Measurements from ENCODE around the gene NAV2.

Gene NAV2

DNA sequence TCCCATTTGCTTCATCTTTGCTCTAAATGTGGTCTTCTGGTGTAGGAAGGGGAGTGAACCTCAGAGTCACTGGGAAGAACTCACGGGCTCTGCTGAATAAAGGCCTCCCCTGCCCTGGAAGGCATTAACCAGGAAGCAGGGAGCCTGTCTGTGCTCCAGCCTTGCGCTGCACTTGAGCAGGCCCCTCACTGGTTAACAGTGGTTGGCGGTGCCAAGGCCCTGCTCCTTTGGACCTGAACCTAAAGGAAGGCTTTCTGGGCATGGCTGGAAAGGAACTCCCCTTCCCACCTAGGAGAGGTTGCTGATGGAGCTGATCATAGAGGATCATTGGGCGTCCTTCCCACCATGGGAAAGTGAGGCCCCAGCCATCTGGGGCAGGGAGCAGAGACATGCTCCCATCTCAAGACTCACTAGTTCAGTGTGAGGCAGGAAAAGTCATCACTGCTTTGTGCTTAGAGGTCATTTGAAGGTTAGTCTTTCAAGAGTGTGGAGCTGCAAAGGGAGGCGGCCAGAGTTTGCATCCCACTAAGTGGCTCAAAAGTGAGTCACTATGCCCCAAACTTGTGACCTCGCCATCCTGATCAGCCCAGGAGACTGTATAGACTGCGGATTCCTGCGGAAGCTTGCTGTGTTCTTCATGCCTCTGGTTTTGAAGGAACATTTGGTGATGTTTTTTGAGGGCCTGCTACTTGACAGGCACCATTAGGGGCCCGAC, 397.3 kb downstream of the NAV2 start:
- TF ChIP-seq, protein P1, sequence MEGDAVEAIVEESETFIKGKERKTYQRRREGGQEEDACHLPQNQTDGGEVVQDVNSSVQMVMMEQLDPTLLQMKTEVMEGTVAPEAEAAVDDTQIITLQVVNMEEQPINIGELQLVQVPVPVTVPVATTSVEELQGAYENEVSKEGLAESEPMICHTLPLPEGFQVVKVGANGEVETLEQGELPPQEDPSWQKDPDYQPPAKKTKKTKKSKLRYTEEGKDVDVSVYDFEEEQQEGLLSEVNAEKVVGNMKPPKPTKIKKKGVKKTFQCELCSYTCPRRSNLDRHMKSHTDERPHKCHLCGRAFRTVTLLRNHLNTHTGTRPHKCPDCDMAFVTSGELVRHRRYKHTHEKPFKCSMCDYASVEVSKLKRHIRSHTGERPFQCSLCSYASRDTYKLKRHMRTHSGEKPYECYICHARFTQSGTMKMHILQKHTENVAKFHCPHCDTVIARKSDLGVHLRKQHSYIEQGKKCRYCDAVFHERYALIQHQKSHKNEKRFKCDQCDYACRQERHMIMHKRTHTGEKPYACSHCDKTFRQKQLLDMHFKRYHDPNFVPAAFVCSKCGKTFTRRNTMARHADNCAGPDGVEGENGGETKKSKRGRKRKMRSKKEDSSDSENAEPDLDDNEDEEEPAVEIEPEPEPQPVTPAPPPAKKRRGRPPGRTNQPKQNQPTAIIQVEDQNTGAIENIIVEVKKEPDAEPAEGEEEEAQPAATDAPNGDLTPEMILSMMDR (conservative IDR thresholded peaks at IDR 0.05; ENCODE audit: control insufficient read depth, insufficient read depth, low read depth, low read length): no peak
- H3K4me3 ChIP-seq (ENCODE audit: control insufficient read depth, low read depth, low read length): no peak overlapping the region
- peak; percentile 70 for DNase-seq (ENCODE audit: low read depth)

DNA sequence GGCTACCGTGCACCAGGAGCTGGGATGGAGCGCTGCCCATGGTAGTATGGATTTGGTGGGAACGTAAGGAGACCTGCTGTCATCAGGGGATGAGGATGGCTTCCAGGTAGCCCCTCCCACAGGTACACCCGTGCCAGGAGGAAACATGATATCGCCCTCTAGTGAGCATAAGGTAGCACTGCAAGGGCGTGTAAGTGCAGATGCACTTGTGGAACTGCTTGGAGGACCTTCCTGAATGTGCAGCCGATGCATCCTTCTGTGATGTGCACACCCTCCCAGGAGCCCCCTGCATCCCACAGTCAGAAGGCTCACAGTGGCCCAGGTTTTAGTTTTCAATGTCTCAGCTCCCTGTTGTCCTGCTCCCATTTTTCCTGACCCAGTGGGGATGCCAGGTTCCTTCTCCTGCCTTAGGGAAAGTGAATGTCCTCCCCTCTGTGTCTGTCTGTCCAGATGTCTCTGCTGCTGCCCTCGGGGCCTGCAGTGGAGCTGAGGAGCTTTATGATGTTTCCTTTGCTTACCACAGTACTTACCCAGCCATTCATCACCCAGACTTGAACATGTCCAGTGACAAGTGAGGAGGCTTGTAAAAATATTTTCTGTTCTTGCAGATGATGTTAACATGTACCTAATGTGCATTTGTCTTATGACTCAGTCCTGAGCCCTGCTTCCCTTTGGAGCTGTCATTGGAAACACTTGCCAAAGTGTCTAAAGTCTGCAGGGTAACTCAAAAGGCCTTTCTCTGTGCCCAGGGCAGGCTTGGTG, 398.5 kb downstream of the NAV2 start:
- DNase-seq (ENCODE audit: low read depth): peak; percentile 97
- H3K4me3 ChIP-seq (ENCODE audit: control insufficient read depth, low read depth, low read length): no peak overlapping the region
- TF ChIP-seq, protein P1 (conservative IDR thresholded peaks at IDR 0.05; ENCODE audit: control insufficient read depth, insufficient read depth, low read depth, low read length): peak; percentile 90

DNA sequence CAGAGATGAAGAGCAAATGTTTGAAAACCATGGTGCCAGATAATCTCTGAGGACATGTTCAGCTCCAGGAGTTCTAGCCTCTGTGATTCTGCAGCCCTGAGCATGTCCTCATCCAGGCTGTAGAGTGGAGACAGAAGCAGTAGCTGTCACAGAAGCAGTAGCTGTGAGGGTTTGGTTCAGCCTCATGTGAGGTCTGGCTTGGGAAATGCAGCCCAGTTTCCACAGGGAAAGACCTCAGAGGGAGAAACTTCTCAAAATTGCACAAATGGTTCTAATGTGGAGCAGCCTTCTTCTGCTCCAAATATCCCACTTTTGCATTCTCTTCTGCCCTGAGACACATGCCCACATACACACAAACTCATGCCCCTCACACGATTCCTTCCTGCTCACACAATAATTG, 399.2 kb downstream of the NAV2 start:
- no peak for DNase-seq (ENCODE audit: low read depth)
- TF ChIP-seq, protein P1 (conservative IDR thresholded peaks at IDR 0.05; ENCODE audit: control insufficient read depth, insufficient read depth, low read depth, low read length): no peak
- no peak overlapping the region for H3K4me3 ChIP-seq (ENCODE audit: control insufficient read depth, low read depth, low read length)

DNA sequence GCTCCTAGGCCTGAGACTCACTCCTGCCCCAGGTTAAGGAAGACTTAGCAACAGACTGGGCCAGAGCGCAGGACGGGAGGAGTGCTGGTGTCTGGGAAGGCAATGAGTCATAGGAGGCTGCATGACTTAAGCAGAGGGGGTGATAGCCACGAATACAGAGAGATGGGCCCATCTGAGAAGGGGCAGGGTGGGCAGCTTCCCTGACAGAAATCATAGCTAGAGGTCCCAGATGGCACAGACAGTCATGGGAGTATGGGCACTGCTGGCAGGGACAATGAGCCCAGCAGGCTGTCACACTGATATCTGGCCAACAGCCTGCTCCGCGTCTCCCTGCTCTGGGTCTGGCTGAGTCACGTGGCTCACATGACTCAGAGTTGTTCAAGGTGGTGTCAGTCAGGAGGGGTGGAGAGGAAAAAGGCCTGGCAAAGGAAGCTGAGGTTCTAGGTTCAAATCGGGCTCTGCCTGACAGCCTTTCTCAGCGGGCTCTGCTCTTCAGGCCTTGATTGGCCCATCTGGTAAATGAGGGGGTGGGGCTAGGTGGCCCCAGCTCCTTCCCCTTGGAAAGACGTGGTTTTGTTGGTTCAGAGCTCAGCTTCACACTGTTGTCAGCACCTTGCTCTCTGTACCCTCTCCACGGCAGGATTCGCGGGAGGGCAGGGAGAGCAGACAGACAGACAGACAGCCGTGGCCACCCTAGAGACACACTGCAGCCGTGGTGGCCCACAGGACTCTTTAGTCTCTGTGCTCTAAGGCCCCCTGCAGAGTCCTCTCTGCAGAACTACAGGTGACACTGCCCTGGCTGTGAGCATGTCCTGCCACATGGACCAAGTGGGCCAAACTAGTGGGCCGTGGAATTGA, 399.9 kb downstream of the NAV2 start:
- no peak overlapping the region for H3K4me3 ChIP-seq (ENCODE audit: control insufficient read depth, low read depth, low read length)
- TF ChIP-seq, protein P1 (conservative IDR thresholded peaks at IDR 0.05; ENCODE audit: control insufficient read depth, insufficient read depth, low read depth, low read length): no peak
- peak; percentile 98 for DNase-seq (ENCODE audit: low read depth)

DNA sequence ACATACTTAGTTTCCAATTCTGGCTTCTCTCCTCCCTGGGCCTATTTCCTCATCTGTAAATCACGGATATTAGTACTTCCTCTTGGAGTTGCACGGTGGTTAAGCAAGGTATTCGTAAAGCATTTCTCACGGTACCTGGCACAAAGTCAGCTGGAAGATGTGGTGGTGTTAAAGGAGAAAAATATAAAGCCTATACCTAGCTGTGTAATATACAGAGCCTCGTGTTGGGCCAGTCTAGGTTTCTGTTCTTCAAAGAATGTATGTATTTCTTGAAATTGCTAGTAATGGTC, 400.5 kb downstream of the NAV2 start:
- TF ChIP-seq, protein P1 (conservative IDR thresholded peaks at IDR 0.05; ENCODE audit: control insufficient read depth, insufficient read depth, low read depth, low read length): no peak
- DNase-seq (ENCODE audit: low read depth): no peak

DNA sequence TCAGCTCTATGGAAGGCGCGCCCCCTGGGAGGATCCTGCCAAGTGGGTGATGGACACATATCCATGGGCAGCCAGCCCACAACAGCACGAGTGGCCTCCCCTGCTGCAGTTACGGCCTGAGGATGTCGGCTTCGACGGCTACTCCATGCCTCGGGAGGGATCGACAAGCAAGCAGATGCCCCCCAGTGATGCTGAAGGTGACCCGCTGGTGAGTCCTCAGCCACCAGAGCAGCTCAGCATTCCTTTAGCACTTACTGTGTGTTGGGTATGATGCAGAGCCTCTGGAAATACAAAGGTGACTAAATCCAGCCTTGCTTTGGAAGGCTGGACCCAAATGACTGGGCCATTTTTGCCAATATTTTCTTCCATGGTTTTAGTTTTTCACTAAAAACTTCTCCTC, 402.0 kb downstream of the NAV2 start:
- TF ChIP-seq, protein P1 (conservative IDR thresholded peaks at IDR 0.05; ENCODE audit: control insufficient read depth, insufficient read depth, low read depth, low read length): no peak
- H3K4me3 ChIP-seq (ENCODE audit: control insufficient read depth, low read depth, low read length): no peak overlapping the region
- DNase-seq (ENCODE audit: low read depth): peak; percentile 59

More for the DNA sequence above, 400.5 kb downstream of the NAV2 start:
- H3K4me3 ChIP-seq (ENCODE audit: control insufficient read depth, low read depth, low read length): no peak overlapping the region
